Gastrocnemius medialis (tissue), 4 donors: ENCODE results near the gene CASKIN1.

Source experiments
- CTCF ChIP-seq, 5 experiments: fragments of 450-650 bp in 3 of 5; fragments of 200-600 bp in 2 of 5; sonication (generic) in 2 of 5; IDR thresholded peaks in 4 of 5; conservative IDR thresholded peaks in 1 of 5; 1 replicate in 4 of 5; 2 replicates in 1 of 5; pipeline ENCODE4 v1.5.1; 2016 to 2019; ENCODE audit warnings: antibody characterized with exemption in 5 of 5, mild to moderate bottlenecking in 3 of 5, moderate library complexity in 3 of 5
- POLR2A ChIP-seq, 2 donors: fragments of 450-650 bp; IDR thresholded peaks; one replicate each; pipeline ENCODE4 v1.6.1; 2017; ENCODE audit warnings: antibody characterized with exemption in 2 of 2, mild to moderate bottlenecking in 2 of 2, moderate library complexity in 2 of 2

GRCh38 chr16:2234813-2235170 lies 38.4 kb upstream of the CASKIN1 start:
- TF ChIP-seq CTCF (IDR thresholded peaks at IDR 0.05 in 4 of 5, conservative IDR thresholded peaks at IDR 0.05 in 1 of 5) (no peak), POLR2A (IDR thresholded peaks at IDR 0.05) (no peak)
